ENCODE data around the gene SLC17A7. TPM values are rescaled to one million over a fixed set of nuclear protein-coding genes. Genes with fewer than 3 reads are reported as not detected.

SLC17A7 gene
- total RNA-seq, 2 donors from 2014 or later: 0.42 to 0.74 TPM

DNA sequence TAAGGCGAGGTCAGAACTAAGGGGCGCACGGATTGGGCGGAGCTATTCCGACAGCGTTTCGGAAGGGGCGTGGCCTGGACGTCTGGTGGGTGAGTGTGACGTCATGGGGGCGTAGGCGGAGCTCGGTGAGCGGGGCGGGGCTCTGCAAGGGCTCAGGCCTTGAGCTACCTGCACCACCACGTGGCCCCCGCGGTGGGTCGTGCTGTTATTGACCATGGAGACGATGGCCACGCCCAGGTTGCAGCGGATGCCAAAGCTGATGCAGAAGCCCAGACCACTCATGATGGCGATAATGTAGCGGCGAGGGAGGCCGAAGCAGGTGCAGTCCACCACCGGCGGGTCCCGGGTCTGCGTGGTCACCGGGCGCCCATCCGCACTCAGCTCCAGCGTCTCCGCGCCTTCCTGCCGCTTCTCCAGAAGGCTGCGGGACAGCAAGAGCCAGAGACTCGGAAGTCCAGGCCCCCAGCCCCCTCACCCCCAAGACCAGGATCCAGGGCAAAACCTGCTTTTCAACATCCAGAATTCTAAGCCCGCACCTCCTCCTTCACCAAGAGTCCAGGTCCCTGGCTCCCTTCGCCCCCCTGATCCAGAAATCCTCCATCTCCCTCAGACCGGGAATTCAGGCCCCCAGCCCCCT lies 4.8 kb downstream of the SLC17A7 start:
- Mint-ChIP-seq H3K4me1 (ENCODE audit: low read depth) (peaks cover 39% of the 10 kb centered on the region), H3K4me3 (peak overlapping the region; percentile 4 to 65), H3K27ac (no peak overlapping the region), H3K36me3 (ENCODE audit: insufficient read depth in 2 of 2) (peaks cover under 1 to 4% of the 10 kb centered on the region in 2 donors), H3K9me3 (no peaks in the 10 kb centered on the region), H3K27me3 (ENCODE audit: low read depth) (peaks cover 97% of the 10 kb centered on the region)
- DNase-seq: peak; percentile 82
- peak; percentile 42 to 50 for ATAC-seq (replicated peaks in 1 of 2)

DNA sequence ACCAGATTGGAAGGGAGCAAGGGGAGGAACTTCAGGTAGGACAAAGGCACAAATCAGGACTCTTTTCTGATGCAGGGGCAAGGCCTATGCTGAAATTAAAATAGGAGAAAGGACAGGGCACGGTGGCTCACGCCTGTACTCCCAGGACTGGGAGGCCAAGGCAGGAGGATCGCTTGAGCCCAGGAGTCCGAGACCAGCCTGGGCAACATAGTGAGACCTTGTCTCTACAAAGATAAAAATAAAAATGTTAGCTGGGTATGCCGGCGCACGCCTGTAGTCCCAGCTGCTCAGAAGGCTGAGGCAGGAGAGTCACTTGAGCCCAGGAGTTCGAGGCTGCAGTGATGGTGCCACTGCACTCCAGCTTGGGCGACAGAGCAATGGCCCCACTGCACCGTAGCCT lies 5.7 kb downstream of the SLC17A7 start:
- H3K4me1 Mint-ChIP-seq (ENCODE audit: low read depth): peaks cover 41% of the 10 kb centered on the region
- H3K27ac Mint-ChIP-seq: peak overlapping the region; percentile 3
- H3K9me3 Mint-ChIP-seq: no peaks in the 10 kb centered on the region
- H3K4me3 Mint-ChIP-seq: no peak overlapping the region
- peaks cover 96% of the 10 kb centered on the region for H3K27me3 Mint-ChIP-seq (ENCODE audit: low read depth)
- ATAC-seq (replicated peaks in 1 of 2): no peak
- no peak for DNase-seq
- H3K36me3 Mint-ChIP-seq (ENCODE audit: insufficient read depth in 2 of 2): peaks cover 0 to 1% of the 10 kb centered on the region in 2 donors

DNA sequence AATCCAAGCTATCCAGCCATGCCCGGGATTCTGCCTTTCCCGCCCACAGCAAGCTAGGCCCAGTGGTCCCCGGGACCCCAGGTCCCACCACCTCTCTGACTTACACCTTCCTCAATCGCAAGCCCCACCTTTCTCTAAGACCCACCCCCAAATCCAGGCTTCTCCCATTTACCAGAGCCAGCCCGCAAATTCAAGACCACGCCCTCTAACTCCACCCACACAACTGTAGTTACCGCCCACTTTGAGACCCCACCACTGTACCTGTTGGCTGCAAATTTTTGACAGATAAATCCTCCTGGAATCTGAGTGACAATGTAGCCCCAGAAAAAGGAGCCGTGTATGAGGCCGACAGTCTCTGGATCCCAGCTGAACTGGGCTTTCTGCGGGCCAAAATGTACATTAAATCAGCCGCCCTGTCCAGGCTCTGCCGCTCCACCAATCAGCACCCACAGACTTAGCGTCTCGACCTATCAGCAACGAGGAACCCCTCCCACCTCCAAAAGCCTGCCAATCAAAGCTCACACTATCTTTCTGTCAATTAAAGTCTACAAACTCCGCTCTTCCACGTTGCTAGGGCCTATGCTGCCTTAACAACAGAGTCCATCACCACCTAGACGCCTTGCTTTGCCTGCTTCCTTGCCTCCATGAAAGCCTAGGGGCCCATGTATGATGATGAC lies 6.3 kb downstream of the SLC17A7 start:
- Mint-ChIP-seq H3K36me3 (ENCODE audit: insufficient read depth in 2 of 2) (no peaks in the 10 kb centered on the region), H3K27ac (no peak overlapping the region), H3K4me1 (ENCODE audit: low read depth) (peaks cover 48% of the 10 kb centered on the region), H3K9me3 (no peaks in the 10 kb centered on the region), H3K27me3 (ENCODE audit: low read depth) (peaks cover 96% of the 10 kb centered on the region), H3K4me3 (no peak overlapping the region)
- no peak for ATAC-seq (replicated peaks in 1 of 2)
- DNase-seq: no peak

DNA sequence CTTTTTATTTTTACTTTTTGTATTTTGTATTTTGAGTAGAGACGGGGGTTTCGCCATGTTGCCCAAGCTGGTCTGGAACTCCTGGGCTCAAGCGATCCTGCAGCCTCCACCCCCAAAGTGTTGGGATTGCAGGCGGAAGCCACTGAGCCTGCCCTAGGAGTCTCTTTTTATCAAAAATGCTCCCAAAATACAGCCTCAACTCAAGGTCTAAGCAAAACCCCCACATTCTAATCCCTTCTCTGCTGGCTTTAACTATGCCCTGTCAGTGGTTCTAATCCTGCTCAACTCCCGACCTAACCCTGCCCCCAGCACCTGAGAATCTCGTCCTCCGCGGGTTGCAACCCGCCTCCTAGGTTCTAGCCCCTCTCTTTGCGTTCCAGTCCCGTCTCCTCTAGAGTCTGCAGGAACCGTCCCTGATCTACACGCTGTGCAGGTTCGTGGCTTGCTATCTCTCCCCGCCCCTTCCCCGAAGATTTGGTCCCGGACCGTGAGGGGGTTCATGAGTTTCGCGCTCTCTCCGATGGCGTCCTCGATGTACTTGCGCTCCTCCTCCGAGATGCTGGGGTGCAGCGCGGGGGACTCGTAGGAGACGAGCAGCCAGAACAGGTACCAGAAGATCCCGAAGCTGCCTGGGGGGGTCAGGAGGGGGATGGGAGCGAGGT lies 8.0 kb downstream of the SLC17A7 start:
- peak overlapping the region in 1 of 2 donors; percentile 53 for H3K4me3 Mint-ChIP-seq
- DNase-seq: no peak
- peaks cover 96% of the 10 kb centered on the region for H3K27me3 Mint-ChIP-seq (ENCODE audit: low read depth)
- no peaks in the 10 kb centered on the region for H3K36me3 Mint-ChIP-seq (ENCODE audit: insufficient read depth in 2 of 2)
- H3K9me3 Mint-ChIP-seq: no peaks in the 10 kb centered on the region
- no peak for ATAC-seq (replicated peaks in 1 of 2)
- peaks cover 54% of the 10 kb centered on the region for H3K4me1 Mint-ChIP-seq (ENCODE audit: low read depth)
- no peak overlapping the region for H3K27ac Mint-ChIP-seq

DNA sequence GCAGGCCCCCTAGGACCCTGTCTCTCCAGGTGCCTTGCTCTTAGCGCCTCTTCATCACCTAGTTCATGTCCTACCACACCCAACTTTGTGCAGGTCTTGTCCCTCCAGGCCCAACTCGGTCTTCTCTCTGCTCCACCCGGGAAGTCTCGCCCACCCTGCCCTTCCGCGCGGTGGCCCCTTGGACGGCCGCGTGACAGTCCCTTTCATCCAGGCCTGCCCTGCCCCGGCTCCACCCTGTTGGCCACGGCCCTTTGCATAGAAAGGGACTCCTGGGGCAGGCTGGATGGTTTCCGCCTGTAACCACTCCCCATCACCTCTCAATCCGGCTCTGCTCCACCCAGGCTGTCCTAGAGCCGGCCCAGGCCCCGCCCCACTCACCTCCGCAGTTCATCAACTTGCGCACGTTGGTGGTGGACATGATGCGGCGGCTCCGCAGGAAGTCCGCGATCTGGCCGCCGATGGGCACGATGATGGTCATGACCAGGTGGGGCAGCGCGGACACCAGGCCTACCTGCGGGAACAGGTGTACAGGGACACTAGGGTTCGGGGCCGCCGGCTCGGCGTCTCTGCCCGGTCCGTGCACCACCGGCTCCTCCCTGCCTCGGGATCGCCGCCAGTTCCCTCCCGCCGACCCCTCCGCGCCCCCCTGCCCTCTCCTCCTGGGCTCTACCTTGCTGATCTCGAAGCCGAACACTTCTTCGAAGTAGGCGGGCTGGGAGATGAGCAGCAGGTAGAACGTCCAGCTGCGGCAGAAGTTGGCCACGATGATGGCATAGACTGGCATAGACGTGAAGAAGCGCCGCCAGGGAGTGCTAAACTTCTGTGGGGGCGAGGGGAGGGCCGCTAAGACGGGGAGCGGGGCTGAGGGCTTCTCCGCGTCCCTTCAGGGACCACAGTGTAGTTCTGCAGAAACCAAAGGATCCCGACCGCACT lies 8.9 kb downstream of the SLC17A7 start:
- Mint-ChIP-seq H3K4me1 (ENCODE audit: low read depth) (peaks cover 62% of the 10 kb centered on the region), H3K4me3 (peak overlapping the region; percentile 25 to 69), H3K27ac (no peak overlapping the region), H3K36me3 (ENCODE audit: insufficient read depth in 2 of 2) (no peaks in the 10 kb centered on the region), H3K9me3 (no peaks in the 10 kb centered on the region), H3K27me3 (ENCODE audit: low read depth) (peaks cover 96% of the 10 kb centered on the region)
- DNase-seq (peak in 1 of 2 donors; percentile 51), ATAC-seq (replicated peaks in 1 of 2) (peak; percentile 60)

DNA sequence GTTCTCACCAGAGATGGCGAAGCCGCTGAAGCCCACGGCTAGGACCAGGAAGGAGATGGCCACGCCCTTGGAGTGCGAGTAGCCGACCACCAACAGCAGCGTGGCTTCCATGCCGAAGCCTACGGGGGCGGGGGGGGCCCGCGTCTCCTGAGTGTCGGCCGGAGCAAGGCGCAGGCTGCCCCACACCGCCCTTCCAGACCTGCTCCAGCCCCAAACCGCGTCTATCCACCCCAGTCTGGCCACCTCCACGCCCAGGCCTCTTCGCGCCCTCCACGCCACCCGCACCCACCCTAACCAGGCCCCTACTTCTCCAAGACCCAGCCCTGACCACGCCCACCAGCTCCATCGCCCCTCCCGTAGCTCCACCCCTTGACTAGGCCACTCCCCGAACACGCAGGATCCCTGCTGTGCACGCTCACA lies 10.0 kb downstream of the SLC17A7 start:
- ATAC-seq (replicated peaks in 1 of 2): no peak
- H3K36me3 Mint-ChIP-seq (ENCODE audit: insufficient read depth in 2 of 2): no peaks in the 10 kb centered on the region
- peaks cover 63% of the 10 kb centered on the region for H3K4me1 Mint-ChIP-seq (ENCODE audit: low read depth)
- peaks cover 96% of the 10 kb centered on the region for H3K27me3 Mint-ChIP-seq (ENCODE audit: low read depth)
- no peaks in the 10 kb centered on the region for H3K9me3 Mint-ChIP-seq
- DNase-seq: peak in 1 of 2 donors; percentile 44
- no peak overlapping the region for H3K4me3 Mint-ChIP-seq
- no peak overlapping the region for H3K27ac Mint-ChIP-seq

DNA sequence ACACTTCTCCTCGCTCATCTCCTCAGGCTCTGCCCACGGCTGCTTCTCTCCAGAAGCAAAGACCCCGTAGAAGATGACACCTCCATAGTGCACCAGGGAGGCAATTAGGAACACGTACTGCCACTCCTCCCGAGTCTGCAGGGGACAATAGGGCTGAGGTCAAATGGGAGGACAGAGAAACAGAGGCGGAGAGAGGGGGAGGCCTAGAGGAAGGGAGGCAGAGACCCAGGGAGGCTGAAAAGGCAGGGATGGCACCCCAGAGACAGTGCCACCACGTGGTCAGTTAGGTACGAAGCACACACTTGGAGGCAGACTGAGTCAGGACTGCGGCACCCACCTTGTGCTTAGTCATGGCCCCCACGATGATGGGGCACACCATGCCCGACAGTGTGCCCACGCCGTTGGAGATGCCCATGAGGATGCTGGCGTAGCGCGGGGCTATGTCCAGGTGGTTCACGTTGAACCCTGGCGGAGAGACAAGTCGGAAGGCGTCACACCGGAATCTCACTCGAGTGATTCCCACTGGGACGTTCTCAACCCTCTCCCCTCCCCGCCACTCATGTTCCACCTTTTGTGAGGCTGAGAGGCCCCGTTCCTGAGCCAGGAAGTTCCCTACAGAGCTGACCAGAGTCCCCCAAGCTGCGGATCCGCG lies 10.5 kb downstream of the SLC17A7 start:
- DNase-seq: peak in 1 of 2 donors; percentile 61
- peaks cover 63% of the 10 kb centered on the region for H3K4me1 Mint-ChIP-seq (ENCODE audit: low read depth)
- no peaks in the 10 kb centered on the region for H3K36me3 Mint-ChIP-seq (ENCODE audit: insufficient read depth in 2 of 2)
- no peaks in the 10 kb centered on the region for H3K9me3 Mint-ChIP-seq
- peak; percentile 66 to 69 for ATAC-seq (replicated peaks in 1 of 2)
- no peak overlapping the region for H3K4me3 Mint-ChIP-seq
- H3K27ac Mint-ChIP-seq: no peak overlapping the region
- peaks cover 96% of the 10 kb centered on the region for H3K27me3 Mint-ChIP-seq (ENCODE audit: low read depth)

DNA sequence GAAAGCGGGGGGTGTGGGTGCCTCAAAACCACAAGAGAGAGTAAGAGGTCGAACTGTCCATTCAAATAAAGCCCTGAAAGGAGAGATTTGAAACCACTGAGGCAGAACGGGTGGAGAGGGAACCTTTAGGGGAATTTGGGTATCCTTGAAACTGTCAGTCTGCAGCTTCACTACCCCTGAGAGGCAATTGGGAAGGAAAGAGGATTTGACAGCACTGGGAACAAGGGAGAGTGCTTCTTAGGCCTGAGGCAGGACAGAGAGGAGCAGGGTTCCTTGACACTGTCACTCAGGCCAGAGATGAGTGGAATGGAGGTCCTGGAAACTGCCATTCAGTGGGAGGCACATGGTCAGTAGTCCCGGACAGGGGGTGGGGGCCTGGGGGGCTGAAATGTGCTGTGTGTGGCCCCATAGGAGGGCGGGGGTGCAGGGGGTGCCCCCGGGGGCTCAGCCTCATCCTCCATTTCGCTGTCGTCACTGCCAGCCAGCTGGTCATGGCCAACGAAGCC lies 11.1 kb downstream of the SLC17A7 start:
- H3K4me3 Mint-ChIP-seq: no peak overlapping the region
- no peak for ATAC-seq (replicated peaks in 1 of 2)
- no peaks in the 10 kb centered on the region for H3K36me3 Mint-ChIP-seq (ENCODE audit: insufficient read depth in 2 of 2)
- DNase-seq: no peak
- H3K27ac Mint-ChIP-seq: no peak overlapping the region
- H3K27me3 Mint-ChIP-seq (ENCODE audit: low read depth): peaks cover 96% of the 10 kb centered on the region
- peaks cover 60% of the 10 kb centered on the region for H3K4me1 Mint-ChIP-seq (ENCODE audit: low read depth)
- no peaks in the 10 kb centered on the region for H3K9me3 Mint-ChIP-seq

DNA sequence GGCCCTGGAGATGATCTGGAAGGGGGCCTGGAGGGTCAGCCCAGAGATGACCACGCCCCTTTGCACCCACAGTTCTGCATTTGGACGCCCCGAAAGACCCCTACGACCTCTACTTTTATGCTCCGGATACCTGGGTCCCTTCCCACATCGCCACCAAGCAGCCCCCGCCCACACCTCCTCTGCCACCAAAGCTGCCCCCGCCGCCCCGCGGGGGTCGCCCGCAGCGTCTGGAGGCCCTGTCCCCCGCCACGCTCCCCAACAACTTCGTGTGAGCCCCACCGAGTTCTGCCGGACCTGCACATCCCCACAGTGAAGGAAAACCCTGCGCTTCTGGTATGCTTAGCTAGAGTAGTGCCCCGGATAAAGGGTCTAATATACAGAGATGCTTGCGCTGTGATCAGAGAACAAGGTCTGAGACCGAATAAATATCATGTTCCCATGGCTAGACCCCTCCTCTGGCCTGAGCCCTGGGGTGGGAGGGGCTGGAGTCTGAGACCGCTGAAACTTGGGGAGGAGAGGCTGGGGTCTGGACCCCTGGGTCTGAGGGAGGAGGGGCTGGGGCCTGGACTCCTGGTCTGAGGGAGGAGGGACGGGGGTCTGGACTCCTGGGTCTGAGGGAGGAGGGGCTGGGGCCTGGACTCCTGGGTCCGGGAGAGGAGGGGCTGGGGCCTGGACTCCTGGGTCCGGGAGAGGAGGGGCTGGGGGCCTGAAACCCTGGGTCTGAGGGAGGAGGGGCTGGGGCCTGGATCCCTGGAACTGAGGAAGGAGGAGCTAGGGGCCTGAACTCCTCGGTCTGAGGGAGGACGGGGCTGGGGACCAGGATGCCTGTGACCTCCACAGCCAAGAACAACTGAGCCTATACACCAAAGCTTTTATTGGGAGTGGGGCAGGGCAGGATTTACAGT lies 12.5 kb downstream of the SLC17A7 start:
- Mint-ChIP-seq H3K27me3 (ENCODE audit: low read depth) (peaks cover 96% of the 10 kb centered on the region), H3K9me3 (no peaks in the 10 kb centered on the region), H3K36me3 (ENCODE audit: insufficient read depth in 2 of 2) (no peaks in the 10 kb centered on the region), H3K4me1 (ENCODE audit: low read depth) (peaks cover 59% of the 10 kb centered on the region), H3K27ac (no peak overlapping the region), H3K4me3 (peak overlapping the region; percentile 63 to 68)
- ATAC-seq (replicated peaks in 1 of 2): no peak
- DNase-seq: no peak

DNA sequence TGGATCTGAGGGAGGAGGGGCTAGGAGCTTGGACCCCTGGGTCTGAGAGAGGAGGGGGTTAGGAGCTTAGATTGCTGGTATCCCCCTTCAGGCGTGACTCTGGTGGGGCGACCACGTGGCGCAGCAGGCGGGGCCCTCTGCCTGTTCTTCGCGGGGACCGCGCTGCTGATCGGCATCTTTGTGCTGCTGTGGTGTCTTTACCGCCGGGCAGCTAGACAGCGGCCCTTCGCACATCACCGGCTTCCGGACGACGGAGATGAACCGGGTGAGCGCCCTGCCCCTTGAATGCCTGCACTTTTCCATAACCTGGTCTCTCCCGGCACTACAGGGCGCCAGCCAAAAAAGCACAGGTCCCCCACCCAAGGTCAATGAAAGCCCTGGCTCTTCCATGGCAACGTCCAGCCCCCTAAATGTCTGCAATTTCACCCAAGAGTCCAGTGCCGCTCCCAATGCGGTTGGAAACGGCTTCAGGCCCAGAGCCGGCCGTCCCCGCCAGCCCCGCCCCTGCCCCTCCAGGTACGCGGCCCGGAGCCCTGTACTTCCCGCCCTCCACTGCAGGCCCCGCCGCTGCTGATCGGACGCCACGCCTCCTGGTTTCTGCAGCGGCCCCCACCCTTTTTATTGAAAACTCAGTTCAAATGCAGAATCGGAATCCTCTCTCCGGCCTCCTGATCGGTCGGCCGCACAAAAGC lies 13.3 kb downstream of the SLC17A7 start:
- DNase-seq: peak in 1 of 2 donors; percentile 50
- no peaks in the 10 kb centered on the region for H3K36me3 Mint-ChIP-seq (ENCODE audit: insufficient read depth in 2 of 2)
- peaks cover 61% of the 10 kb centered on the region for H3K4me1 Mint-ChIP-seq (ENCODE audit: low read depth)
- no peak overlapping the region for H3K27ac Mint-ChIP-seq
- H3K4me3 Mint-ChIP-seq: peak overlapping the region; percentile 63 to 68
- ATAC-seq (replicated peaks in 1 of 2): peak; percentile 34 to 41
- peaks cover 96% of the 10 kb centered on the region for H3K27me3 Mint-ChIP-seq (ENCODE audit: low read depth)
- H3K9me3 Mint-ChIP-seq: no peaks in the 10 kb centered on the region

DNA sequence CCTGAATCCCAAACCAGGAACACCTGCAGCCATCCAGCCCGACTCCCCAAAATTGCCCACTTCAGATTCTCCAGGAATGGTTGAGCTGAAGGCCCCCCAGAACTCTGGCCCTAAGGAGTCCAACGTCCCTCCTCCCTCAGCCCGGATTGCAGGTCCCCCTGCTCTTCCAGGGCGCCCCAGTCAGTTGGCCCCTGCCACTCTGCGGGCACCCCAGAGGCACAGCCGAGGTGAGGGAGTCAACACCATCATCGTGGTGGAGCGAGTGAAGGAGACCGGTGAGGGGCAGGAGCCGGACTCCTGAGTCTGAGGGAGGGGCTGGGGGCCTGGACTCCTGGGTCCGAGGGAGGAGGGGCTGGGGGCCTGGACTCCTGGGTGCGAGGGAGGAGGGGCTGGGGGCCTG lies 14.0 kb downstream of the SLC17A7 start:
- ATAC-seq (replicated peaks in 1 of 2) (no peak), DNase-seq (no peak)
- Mint-ChIP-seq H3K9me3 (no peaks in the 10 kb centered on the region), H3K36me3 (ENCODE audit: insufficient read depth in 2 of 2) (no peaks in the 10 kb centered on the region), H3K4me1 (ENCODE audit: low read depth) (peaks cover 66% of the 10 kb centered on the region), H3K27ac (no peak overlapping the region), H3K4me3 (no peak overlapping the region), H3K27me3 (ENCODE audit: low read depth) (peaks cover 96% of the 10 kb centered on the region)
